GM19438 (cell line): Measurements from ENCODE around the gene IQCN.

Experiments used
- ATAC-seq: cut with Tn5 transposase; IDR thresholded peaks from one replicate; pipeline ENCODE4 v1.9.1; 2021; ENCODE audit warnings: low read depth; ENCODE audit not compliant: unreplicated experiment

Gene IQCN

DNA sequence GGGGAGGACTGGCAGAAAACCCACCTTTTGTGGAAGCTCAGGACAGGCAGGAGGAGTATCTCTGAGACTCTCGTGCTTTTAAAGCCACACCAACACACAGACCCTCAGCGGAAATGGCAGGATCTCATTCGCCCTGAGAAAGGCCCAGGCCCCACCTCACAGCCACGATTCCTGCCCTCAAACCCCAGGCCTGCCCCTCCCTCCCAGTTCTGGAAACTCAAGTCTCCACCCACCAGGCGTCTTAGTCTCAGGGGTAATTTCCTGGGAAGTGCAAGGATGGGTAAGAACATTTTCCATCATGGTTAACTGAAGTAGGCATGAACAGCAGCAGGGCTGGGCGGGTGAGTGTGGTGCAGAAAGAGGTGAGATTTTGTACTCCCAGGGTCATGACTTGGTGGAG, 40.1 kb downstream of the IQCN start:
- ATAC-seq: no peak

DNA sequence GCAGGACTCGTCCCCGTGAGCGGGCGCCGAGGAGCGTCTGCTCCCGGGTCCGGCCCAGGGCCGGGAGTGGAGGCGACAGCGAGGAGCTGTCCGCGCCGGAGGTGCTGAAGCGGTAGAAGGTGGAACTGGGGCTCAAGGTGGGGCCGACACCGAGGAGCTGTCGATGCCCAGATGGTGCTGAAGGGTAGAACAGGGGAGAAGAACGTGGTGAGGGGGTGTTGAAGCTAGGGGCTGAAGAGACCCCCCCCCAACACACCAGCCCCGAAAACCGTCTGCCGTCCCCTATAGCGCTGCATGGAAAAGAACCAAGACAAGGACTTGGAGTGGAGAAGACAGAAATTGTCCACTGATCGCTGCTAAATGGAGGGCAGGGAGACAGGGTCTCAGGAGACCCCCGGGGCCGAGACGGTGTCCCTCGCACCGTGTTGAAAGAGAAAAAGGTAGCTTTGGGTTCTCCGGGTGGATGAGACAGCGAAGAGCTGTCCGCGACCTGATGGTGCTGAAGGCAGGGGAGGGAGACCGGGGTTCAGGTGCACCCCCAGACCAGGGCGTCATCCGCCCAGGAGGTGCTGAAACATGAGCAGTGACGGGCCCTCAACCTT, 40.9 kb downstream of the IQCN start:
- no peak for ATAC-seq

DNA sequence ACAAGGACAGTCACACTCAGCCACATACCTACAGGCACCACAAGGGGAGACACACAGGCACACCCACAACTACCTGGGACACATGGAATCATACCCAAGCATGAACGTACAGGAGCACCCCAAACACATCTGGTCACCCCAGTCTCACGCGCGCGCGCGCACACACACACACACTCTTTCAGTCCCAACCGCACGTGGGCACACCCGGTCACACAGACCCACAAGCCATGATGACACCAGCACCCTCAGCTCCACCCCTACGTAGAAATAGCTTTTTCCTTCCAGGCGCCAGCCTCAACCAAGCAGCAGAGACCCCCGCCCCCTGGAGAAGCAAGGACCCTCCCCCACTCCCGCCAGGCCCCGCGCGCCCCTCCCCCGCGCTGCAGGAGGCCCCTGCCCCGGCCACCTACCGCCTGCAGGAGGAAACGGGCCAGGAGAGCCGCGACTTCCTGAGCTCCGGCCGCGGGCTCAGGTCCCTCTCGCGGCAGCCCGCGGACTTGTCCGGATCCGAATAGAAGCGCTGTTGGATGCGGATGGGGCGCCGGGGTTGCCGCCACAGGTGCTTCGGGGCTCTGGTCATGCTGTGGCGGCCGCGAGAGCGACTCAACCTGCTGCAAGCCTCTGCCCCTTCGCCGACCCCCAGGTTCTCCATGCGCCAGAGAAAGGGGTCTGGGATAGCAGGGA, 41.6 kb downstream of the IQCN start:
- ATAC-seq: no peak

DNA sequence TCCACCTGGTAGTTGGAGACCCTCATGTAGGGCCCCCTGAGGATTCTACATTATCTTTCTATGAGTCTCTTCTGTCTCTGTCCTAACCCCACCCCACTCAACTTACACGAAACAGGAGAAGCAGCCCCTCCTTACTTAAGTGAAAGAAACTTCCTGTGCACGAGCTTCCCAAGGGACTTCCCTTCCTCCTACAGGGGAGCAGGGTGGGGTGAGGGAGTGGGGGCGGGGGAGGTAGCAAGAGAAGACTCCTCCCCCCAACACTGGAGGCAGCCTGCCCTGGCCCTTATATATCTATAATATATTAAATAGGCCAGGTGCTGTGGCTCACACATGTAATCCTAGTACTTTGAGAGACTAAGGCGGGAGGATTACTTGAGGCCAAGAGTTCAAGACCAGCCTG, 42.5 kb downstream of the IQCN start:
- ATAC-seq: no peak

DNA sequence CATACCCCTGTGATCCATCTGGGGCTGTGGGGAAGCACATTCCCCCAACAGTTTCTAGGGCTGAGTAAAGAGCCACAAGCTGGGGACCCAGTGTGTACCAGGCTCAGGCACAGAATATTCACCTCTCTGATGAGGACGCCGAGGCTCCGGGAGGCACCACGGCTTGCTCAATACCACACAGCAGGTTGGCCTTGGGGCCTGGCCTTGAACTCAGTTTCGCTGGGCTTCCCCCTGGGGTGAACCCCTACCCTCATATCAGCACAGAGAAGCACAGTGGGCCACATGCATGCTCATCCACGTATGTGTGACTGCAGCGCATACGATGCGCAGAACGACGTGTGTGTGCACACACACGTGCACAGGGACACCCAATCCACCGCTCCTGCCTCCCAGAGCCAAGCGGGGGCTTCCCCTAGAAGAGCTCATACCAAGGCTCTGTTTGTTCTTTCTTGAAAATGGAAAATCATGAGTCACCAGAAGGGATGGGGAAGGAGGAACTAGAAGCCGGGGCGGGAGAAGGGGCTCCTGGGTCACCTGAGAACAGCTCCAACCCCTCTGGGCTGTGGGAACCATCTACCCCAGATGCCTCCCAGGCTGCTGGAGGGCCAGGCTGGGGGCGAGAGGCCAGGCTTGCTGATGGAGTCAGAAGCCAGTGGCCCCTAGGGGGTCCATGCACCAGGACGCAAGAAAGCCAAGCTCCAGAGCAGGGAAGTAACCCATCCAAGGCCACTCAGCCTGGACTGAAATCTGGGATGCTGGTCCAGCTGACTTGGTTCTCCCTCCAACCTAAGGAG, 43.1 kb downstream of the IQCN start:
- ATAC-seq: no peak

DNA sequence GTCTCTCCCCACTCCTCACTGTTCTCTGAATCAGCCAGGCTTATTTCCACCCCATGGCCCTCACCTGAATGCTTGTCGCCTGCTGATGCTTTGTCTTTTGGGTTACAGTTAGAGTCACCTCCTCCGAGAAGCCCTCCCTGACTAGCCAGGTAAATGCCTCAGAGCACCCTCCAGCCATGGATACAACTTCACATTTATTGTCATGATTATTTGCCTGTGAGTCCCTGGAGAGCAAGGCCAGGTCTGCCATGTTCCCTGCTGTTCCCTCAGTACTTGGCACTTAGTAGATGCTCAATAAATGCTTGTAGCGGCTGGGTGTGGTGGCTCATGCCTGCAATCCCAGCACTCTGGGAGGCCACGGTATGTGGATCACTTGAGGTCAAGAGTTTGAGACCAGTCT, 44.3 kb downstream of the IQCN start:
- no peak for ATAC-seq

DNA sequence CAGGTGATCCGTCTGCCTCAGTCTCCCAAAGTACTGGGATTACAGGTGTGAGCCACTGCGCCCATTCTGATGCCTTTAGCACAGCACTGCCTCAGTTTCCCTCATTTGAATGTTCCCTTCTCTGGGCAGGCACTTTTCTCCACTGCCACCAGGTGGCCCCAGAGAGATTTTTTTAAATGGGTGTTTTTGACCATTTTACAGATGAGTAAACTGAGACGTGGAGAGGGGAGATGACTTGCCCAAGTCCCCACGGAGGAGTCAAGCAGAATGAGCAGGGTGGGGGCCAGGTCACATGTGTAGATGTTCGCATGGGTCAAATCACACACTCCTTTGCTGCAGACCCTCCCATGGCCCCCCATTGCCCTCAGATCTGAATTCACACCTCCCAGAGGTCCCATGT, 44.8 kb downstream of the IQCN start:
- no peak for ATAC-seq

DNA sequence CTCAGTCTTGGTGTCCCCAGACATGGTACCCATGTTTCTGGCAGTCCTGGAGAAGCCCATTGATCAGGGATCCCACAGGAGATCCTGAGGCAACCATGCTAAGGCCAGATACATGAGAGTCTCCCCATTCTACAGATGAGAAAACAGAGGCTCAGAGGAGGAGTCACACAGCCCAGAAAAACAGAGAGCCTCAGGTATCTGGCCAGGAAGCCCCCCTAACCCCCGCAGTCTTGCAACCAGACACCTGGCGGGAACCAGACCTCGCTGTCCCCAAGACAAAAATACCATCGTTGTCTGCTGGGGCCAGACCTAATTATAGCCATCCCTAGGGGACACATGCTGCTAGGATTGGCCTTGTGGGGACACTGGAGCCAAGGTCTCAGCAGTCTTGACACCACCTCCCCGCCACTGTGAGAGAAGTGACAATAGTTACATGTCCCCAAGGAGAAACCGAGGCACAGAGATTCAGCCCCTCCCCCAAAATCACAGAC, 46.4 kb downstream of the IQCN start:
- ATAC-seq: no peak

DNA sequence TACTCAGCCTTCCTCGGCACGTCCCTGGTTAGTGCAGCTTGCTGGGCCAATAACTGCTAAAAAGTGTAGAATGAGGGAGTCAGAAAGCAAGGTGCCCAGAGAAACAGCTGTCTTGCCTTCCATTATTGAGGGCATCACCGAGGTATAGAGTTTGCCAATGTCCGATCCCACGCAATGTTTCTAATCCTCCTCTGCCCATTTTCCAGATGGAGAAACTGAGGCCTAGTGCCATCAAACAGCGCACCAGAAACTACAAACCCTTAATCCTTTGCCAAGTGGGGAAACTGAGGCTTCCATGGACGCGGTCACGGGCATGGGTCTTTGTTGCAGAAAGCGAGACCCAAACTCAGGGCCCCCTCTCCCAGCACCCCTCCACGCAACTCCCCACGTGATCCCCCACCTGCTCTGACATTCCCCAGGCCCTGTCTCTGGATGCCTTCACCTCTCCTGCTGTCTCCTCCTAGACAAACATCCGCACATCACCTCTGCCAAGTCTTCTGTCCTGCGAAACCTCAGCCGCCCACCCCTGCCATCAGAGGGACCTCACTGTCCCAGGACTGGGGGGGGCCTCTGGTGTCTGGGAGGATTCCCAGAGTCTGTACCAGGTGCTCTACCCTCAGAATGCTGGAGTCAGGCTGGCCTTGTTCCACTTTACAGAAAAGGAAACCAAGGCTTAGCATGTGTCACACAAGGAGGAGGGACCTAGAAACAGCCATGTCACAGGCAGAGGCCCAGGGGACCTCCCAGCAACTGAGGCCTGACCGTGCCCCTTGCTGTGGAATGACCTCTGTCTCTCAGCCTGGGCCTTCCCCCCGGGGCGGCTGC, 47.1 kb downstream of the IQCN start:
- no peak for ATAC-seq

DNA sequence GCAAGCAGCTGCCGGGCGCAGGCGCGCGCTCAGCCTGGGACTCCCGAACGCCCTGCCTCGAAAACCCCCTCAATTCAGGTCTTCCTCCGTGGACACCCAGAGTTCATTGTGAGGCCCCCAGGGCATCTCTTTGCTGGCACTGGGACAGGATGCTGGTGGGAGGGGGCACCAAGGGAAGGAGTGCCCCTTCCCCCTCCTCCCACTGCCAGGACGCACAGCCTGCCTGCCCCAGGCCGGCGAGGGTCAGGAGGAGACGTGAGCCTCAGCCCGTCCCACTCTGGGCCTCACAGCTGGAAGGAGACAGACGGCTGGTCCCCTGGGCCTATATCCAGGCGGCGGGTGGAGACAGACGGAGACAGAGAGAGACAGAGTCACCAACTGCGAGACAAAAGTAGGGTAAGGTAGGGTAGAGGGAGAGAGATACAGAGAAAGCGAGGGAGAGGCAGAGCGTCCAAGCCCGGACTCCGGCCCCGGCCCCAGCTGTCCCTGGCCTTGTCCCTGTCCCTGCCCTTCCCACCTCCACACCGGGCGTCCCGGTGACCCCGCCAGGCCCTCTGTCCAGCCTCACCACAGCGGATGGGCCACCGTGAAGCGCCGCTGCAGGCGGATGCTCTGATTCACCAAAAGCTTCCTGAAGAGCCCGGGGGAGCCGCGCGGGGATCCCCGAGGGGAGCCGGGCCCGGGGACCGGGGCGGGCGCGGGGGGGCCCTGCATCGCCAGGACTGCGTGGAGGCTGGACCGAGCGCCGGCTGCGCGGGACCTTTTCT, 48.4 kb downstream of the IQCN start, which contains the start of gene PDE4C:
Gene PDE4C, minus strand, starts transcription at position 737 of the 767 bp plus-strand sequence. Its CDS starts 23 bp downstream, at position 714.
- no peak for ATAC-seq

DNA sequence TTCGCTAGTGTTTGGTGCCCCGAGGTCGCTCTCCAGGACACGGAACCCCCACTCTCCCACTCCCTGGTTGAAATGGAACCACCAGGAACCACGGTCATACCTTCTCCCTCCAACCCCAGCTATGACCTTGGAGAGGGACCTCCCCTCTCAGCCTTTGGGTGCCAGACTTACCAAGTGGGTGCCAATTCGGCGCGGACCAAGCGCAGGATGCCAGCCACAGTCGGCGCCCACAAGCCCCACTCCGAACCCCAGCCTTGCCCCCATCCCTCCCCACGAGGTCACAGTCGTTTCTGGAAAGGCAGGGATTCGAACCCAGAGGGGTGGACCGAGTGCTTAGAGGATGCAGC, 48.9 kb downstream of the IQCN start:
- no peak for ATAC-seq

DNA sequence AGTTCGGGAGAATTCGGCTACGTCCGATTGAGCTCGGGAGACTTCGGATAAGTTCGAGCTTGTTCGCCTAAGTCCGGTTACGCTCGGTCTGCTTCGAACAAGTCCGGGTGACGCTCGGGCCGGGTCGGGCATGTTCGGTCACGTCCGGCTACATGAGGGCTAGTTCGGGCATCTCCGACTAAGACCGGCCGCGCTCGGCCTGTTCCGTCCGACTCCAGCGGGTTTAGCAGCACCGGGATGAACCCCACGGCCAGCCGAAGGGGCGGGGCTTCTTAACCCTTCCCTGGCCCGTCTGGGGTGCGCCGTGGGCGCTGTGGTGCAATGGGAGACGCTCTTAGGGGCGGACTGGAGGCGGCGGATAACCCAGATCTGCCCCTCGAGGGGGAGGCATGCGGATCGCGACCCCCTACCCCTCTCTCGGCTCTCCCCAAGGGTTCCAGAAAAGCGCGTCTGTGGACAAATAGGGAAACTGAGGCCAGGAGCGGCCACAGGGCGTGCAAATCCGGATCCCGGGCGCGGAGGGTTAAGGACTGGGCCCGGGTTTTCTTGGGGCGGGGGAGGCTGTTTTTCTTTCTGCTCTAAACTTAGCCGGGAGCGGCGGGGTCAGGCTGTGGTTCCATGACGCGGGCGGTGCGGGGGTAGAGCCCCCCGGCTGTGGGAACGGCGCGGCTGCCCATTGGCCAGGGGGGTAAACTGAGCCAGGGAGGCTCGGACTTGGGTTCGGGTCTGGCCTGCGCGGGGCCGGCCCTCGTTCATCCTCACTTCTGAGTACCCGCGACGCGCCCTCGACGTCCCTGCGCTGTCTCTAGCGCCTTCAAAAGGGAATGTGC, 49.5 kb downstream of the IQCN start:
- ATAC-seq: peak; percentile 86

DNA sequence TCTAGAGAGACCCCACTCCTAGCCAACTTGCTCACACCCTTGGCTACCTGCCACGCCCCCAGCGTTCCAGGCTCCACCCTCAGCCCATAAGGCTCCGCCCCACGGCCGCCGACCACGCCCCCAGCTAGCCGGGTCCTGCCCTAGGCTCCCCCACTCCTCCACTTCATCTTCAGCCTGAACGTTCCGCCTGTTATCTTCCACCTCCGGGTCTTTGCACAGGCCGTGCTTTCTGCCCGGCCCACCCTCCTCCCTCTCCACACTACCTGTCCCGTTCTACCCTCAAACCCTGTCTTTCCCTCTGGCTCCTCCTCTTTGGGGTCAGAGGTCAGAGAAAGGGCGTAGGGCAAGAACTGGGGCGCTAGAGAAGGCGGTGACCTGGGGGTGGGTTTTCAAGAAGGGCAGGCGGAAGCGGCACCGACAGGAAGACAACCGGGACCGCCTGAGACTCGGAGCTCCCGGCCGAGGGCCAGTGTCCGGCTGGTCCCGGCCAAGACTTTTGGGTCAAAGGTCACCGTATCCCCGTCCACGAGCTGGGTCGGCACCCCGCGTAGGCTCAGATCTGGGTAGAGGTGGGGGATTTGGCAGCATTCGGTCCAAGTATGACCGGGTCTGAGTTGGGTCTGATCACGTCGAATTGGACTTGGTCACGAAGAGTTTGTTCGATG, 50.3 kb downstream of the IQCN start:
- peak; percentile 8 for ATAC-seq

DNA sequence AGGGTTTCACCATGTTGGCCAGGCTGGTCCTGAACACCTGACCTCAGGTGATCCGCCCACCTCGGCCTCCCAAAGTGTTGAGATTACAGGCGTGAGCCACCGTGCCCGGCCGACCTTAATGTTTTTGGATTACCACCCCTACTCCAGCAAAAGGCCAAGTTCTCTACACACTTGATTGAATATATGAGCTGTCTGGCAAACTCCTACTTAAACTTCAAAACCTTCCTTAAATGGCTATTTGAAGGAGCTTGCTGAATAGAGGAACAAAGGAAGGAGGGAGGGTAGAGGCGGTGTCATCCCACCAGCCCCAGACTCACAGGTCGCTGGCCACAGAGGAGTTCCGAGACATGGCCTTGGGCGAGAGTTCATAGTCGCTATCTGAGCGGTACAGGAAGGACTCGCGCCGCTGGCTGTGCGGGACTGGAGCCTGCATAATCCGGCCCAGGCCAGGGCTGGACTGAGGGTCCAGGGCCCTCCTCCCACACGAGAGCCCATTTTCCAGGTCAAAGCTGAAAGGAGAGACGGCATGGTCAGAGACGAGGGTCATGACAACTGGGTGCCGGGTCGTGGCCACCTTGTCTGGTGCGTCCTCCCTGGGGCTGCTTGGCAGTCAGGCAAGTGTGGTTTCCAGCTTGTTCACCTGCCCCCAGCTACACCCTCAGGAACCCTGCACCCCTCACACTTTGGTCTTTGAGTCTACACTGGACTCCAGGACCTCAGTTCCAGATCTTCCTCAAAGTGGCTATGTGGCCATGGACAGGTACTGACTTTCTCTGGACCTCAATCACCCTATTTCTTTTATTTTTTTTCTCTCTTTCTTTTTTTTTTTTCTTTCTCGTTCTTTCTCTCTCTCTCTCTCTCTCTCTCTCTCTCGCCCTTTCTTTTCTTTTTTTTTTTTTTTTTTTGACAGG, 52.2 kb downstream of the IQCN start:
- no peak for ATAC-seq

DNA sequence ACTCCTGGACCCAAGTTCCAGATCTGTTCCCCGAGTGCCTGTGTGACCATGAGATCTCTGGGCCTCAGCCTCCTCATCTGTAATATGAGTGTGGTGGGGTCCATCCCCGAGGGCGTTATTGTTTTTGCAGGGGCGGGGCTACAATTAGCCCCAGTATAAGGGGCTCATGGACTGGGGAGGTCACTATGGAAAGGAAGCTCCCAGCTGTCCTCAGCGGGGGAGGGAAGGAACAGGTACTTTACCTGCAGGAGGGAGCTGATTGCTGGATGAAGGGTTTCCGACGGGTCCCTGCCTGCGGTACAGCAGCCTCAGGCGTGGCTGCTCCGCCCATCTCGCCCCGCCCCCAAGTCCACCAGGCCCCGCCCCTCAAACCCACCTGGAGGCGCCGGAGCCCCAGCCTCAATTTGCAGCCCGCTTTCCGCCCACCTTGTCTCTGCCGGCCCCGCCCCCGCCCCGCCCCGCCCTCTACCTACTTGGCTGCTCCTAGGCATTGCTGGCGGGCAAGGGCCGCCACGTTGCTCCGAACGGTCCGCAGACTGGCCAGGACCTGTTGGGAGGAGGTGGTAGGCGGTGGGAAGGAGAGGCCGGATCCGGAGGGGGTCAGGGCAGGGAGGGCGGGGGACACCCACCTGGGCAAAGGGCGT, 53.5 kb downstream of the IQCN start:
- ATAC-seq: no peak

DNA sequence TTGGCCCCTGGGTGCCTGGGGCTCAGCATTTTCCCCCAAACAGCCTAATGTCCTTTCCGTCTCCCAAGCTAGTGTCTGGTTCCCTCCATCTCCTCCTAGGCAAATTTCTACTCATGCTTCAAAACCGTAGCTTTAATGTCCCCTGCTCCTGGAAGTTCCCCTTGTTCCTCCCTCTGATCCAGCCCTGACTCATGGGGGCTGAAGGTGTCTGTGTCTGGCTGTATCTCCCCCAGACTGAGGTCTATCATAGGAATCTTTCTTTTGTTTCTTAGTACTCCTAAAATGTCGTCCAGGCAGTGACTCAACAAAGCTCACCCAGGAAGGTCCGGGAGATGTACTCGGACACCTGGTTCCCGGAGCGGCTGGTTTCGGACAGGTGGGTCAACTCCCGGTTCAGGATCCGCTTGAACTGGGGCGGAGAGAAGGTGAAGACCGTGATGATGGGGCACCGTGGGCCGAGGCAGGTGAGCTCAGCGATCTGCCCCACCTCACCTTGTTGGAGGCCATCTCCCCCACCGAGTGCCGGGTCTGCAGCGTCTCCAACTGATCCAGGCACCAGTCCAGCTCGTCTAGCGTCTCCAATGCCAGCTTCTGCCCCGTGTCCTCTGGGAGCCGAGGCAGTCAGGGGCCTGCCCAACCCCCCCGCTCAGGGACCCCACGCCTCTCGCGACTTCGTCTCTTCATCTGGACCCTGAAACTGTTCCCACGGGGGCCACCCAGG, 54.2 kb downstream of the IQCN start:
- ATAC-seq: no peak

DNA sequence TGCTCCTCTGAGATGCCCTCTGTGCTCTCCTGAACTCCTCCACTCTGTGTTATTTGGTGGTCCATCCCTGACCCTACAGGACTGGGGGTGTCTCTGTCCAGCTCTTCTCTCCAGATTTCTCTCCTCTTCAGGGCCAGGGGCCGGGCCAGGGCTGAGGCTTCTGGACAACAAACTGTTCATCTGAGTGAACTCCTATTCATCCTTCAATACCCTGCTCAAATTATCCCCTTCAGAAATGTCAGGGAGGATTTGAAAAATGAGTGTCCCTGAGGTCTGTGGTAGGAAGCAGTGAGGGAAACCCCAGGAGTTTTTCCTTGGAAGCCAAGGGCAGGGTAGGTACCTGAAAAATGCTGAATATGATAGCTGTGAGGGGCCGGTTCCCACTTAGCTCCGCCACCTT, 55.7 kb downstream of the IQCN start:
- ATAC-seq: no peak
